Muscle of back (tissue), 11 donors: Measurements from ENCODE around the gene ZNF597. TPM values are rescaled to one million over a fixed set of nuclear protein-coding genes. Genes with fewer than 3 reads are reported as not detected.
"Not testable (repeated sequence)": the region's sequence is repeated elsewhere in the genome, so short reads cannot be mapped to it uniquely, and the experiment has no call there.

Experiments
- DNase-seq, 3 donors: peaks; one replicate each; pipeline versions ENCODE4 v3.0.0 to v3.0.0-alpha.2; 2013
- polyA plus RNA-seq, 10 donors: library from polyadenylated mRNA; unstranded; fragments of 120-200 nt; gene quantifications; one replicate each; pipeline ENCODE4 v1.2.1, GENCODE V29; 2013; ENCODE audit not compliant: insufficient read length in 10 of 10

The ZNF597 gene
- polyA plus RNA-seq, 10 donors, result 1.4 to 2.7 (median 2.3) TPM

GRCh38 chr16:3478242-3478925, 35.1 kb upstream of the ZNF597 start:
- no peak for DNase-seq

GRCh38 chr16:3476409-3476808, 33.1 kb upstream of the ZNF597 start:
- DNase-seq, result no peak

- no peak for DNase-seq
These were observed 32.5 kb upstream of the ZNF597 start for GRCh38 chr16:3475604-3476375.

GRCh38 chr16:3474870-3475269, 31.6 kb upstream of the ZNF597 start:
- DNase-seq, result not testable (repeated sequence)

- no peak for DNase-seq
These were observed 31.0 kb upstream of the ZNF597 start for GRCh38 chr16:3474136-3474779.

GRCh38 chr16:3473596-3473943, 30.3 kb upstream of the ZNF597 start:
- DNase-seq, result not testable (repeated sequence)

GRCh38 chr16:3472878-3473595, 29.7 kb upstream of the ZNF597 start:
- no peak for DNase-seq

GRCh38 chr16:3471518-3472176, 28.3 kb upstream of the ZNF597 start:
- DNase-seq, result no peak

- no peak for DNase-seq
These were observed 27.4 kb upstream of the ZNF597 start for GRCh38 chr16:3470723-3471122.

GRCh38 chr16:3469736-3470135, 26.4 kb upstream of the ZNF597 start:
- no peak for DNase-seq

- DNase-seq, result no peak
These were observed 25.2 kb upstream of the ZNF597 start for GRCh38 chr16:3468501-3468900.

- DNase-seq, result no peak
These were observed 24.6 kb upstream of the ZNF597 start for GRCh38 chr16:3467921-3468320.

GRCh38 chr16:3467182-3467581, 23.9 kb upstream of the ZNF597 start:
- no peak for DNase-seq

GRCh38 chr16:3465911-3466584, 22.7 kb upstream of the ZNF597 start:
- no peak for DNase-seq

- no peak for DNase-seq
These were observed 22.0 kb upstream of the ZNF597 start for GRCh38 chr16:3465301-3465700.

GRCh38 chr16:3461151-3461550, 17.8 kb upstream of the ZNF597 start:
- DNase-seq, result no peak

- DNase-seq, result no peak
These were observed 17.3 kb upstream of the ZNF597 start for GRCh38 chr16:3460585-3460984.

- no peak for DNase-seq
These were observed 16.8 kb upstream of the ZNF597 start for GRCh38 chr16:3460121-3460520.

- no peak for DNase-seq
These were observed 16.2 kb upstream of the ZNF597 start for GRCh38 chr16:3459401-3460090.

- no peak for DNase-seq
These were observed 15.6 kb upstream of the ZNF597 start for GRCh38 chr16:3458852-3459361.
